ENCODE measurements around the gene MAGED2. TPM values are rescaled to one million over a fixed set of nuclear protein-coding genes. Genes with fewer than 3 reads are reported as not detected.
A peak's percentile ranks its signal among the peaks of the same experiment; 100 is the strongest.
"Not testable (repeated sequence)": the region's sequence is repeated elsewhere in the genome, so short reads cannot be mapped to it uniquely, and the experiment has no call there.

The MAGED2 gene
- total RNA-seq, 2 experiments from 2014 or later = 33.9 to 36.0 TPM

- ATAC-seq = no peak
- TF ChIP-seq CTCF (IDR thresholded peaks at IDR 0.05) = no peak
- ChIA-PET CTCF (no interaction called here), POLR2A (no interaction called here)
- H3K4me3 Mint-ChIP-seq = no peak overlapping the region
- DNase-seq = no peak
- H3K36me3 Mint-ChIP-seq (ENCODE audit: low read depth) = no peaks in the 10 kb centered on the region
- H3K4me1 Mint-ChIP-seq (ENCODE audit: low read depth) = no peaks in the 10 kb centered on the region
- H3K27ac Mint-ChIP-seq = no peak overlapping the region
- intact Hi-C loops (cut with micrococcal nuclease) = no loop called here
- H3K27me3 Mint-ChIP-seq = no peaks in the 10 kb centered on the region
- H3K9me3 Mint-ChIP-seq = no peaks in the 10 kb centered on the region
Observed at GRCh38 chrX:54824195-54824594, 16.6 kb downstream of the MAGED2 start.

- TF ChIP-seq CTCF (IDR thresholded peaks at IDR 0.05) = no peak
- CTCF ChIA-PET = no interaction called here
- POLR2A ChIA-PET = no interaction called here
- ATAC-seq (no peak), DNase-seq (no peak)
- Mint-ChIP-seq H3K4me3 (no peak overlapping the region), H3K4me1 (ENCODE audit: low read depth) (no peaks in the 10 kb centered on the region), H3K27ac (no peak overlapping the region), H3K9me3 (no peaks in the 10 kb centered on the region), H3K27me3 (no peaks in the 10 kb centered on the region), H3K36me3 (ENCODE audit: low read depth) (no peaks in the 10 kb centered on the region)
- intact Hi-C loops (cut with micrococcal nuclease) = no loop called here
Observed at GRCh38 chrX:54824722-54825121, 17.2 kb downstream of the MAGED2 start.

- ATAC-seq (no peak), DNase-seq (peak; percentile 34)
- intact Hi-C loops (cut with micrococcal nuclease) = no loop called here
- Mint-ChIP-seq H3K9me3 (no peaks in the 10 kb centered on the region), H3K4me1 (ENCODE audit: low read depth) (no peaks in the 10 kb centered on the region), H3K27me3 (no peaks in the 10 kb centered on the region), H3K27ac (no peak overlapping the region), H3K4me3 (no peak overlapping the region), H3K36me3 (ENCODE audit: low read depth) (no peaks in the 10 kb centered on the region)
- ChIA-PET POLR2A (no interaction called here), CTCF (no interaction called here)
- TF ChIP-seq CTCF (IDR thresholded peaks at IDR 0.05) = no peak
Observed at GRCh38 chrX:54825716-54826438, 18.3 kb downstream of the MAGED2 start.

GRCh38 chrX:54826598-54826997 is 19.1 kb downstream of the MAGED2 start:
- Mint-ChIP-seq H3K27me3 (no peaks in the 10 kb centered on the region), H3K9me3 (no peaks in the 10 kb centered on the region), H3K27ac (no peak overlapping the region), H3K36me3 (ENCODE audit: low read depth) (no peaks in the 10 kb centered on the region), H3K4me3 (no peak overlapping the region), H3K4me1 (ENCODE audit: low read depth) (no peaks in the 10 kb centered on the region)
- ChIA-PET CTCF (no interaction called here), POLR2A (no interaction called here)
- intact Hi-C loops (cut with micrococcal nuclease) = no loop called here
- ATAC-seq (no peak), DNase-seq (no peak)
- TF ChIP-seq CTCF (IDR thresholded peaks at IDR 0.05) = no peak

GRCh38 chrX:54838583-54838982 is 31.0 kb downstream of the MAGED2 start:
- TF ChIP-seq CTCF (IDR thresholded peaks at IDR 0.05) = no peak
- H3K36me3 Mint-ChIP-seq (ENCODE audit: low read depth) = no peaks in the 10 kb centered on the region
- H3K9me3 Mint-ChIP-seq = no peaks in the 10 kb centered on the region
- ATAC-seq (no peak), DNase-seq (no peak)
- H3K4me1 Mint-ChIP-seq (ENCODE audit: low read depth) = no peaks in the 10 kb centered on the region
- CTCF ChIA-PET = no interaction called here
- no peak overlapping the region for H3K27ac Mint-ChIP-seq
- POLR2A ChIA-PET = no interaction called here
- H3K4me3 Mint-ChIP-seq = no peak overlapping the region
- intact Hi-C loops (cut with micrococcal nuclease) = no loop called here
- no peaks in the 10 kb centered on the region for H3K27me3 Mint-ChIP-seq

- CTCF ChIA-PET; H3K27me3 Mint-ChIP-seq; H3K4me1 Mint-ChIP-seq (ENCODE audit: low read depth); H3K27ac Mint-ChIP-seq; H3K4me3 Mint-ChIP-seq; DNase-seq; POLR2A ChIA-PET; H3K9me3 Mint-ChIP-seq; ATAC-seq; intact Hi-C loops (cut with micrococcal nuclease); H3K36me3 Mint-ChIP-seq (ENCODE audit: low read depth): not testable (repeated sequence)
Observed at GRCh38 chrX:54841184-54841874, 33.8 kb downstream of the MAGED2 start.
